H1 (cell line): ENCODE data around the gene WDSUB1. TPM values are rescaled to one million over a fixed set of nuclear protein-coding genes. Genes with fewer than 3 reads are reported as not detected.

Experiments
- BRCA1 ChIP-seq: IDR thresholded peaks from 2 replicates; pipeline ENCODE4 v1.6.1; 2012; ENCODE audit warnings: low read depth, low read length, improper control_type of control experiment
- CBX5 ChIP-seq: fragments of 300-800, 300-1000 bp; sonication (generic); IDR thresholded peaks from 2 replicates; pipeline ENCODE4 v1.7.1; 2016; ENCODE audit warnings: antibody characterized with exemption, low read length, low read depth
- CREB1 ChIP-seq: IDR thresholded peaks from 2 replicates; pipeline ENCODE4 v1.6.1; 2012; ENCODE audit warnings: inconsistent platforms
- CTBP2 ChIP-seq: IDR thresholded peaks from 2 replicates; pipeline ENCODE4 v1.7.0; 2011; ENCODE audit warnings: borderline replicate concordance, mild to moderate bottlenecking, moderate library complexity, mixed read lengths, low read length; ENCODE audit not compliant: insufficient read depth, insufficient read length
- HDAC2 ChIP-seq, 2 experiments: fragments of 300-600 bp in 1 of 2; sonication (generic) in 1 of 2; IDR thresholded peaks; 2 replicates each; pipeline ENCODE4 v1.6.1; 2011 to 2012; ENCODE audit warnings: low read depth in 2 of 2, low read length in 2 of 2, mild to moderate bottlenecking in 2 of 2, moderate library complexity in 2 of 2, borderline replicate concordance in 1 of 2, inconsistent platforms in 1 of 2
- JUN ChIP-seq: IDR thresholded peaks from 2 replicates; pipeline ENCODE4 v1.6.1; 2011; ENCODE audit warnings: low read depth, mild to moderate bottlenecking, improper control_type of control experiment, low read length
- KDM1A ChIP-seq: fragments of 200-600, 300-600 bp; sonication (generic); IDR thresholded peaks from 2 replicates; pipeline ENCODE4 v1.7.1; 2016; ENCODE audit warnings: mild to moderate bottlenecking, low read length, borderline replicate concordance
- NRF1 ChIP-seq: IDR thresholded peaks from 2 replicates; pipeline ENCODE4 v1.6.1; 2011; ENCODE audit warnings: mild to moderate bottlenecking, low read depth, low read length, improper control_type of control experiment
- PHF8 ChIP-seq: fragments of 200-600 bp; sonication (generic); conservative IDR thresholded peaks from 2 replicates; pipeline ENCODE4 v1.7.1; 2012; ENCODE audit warnings: low read depth, mild to moderate bottlenecking, inconsistent platforms, low read length, moderate library complexity
- POLR2AphosphoS5 ChIP-seq: IDR thresholded peaks from 2 replicates; pipeline ENCODE4 v1.6.1; 2011; ENCODE audit warnings: low read depth, low read length
- RAD21 ChIP-seq, 2 experiments: IDR thresholded peaks in 1 of 2; conservative IDR thresholded peaks in 1 of 2; 2 replicates each; pipeline ENCODE4 v1.6.1; 2011; ENCODE audit warnings: low read depth in 2 of 2, low read length in 2 of 2, improper control_type of control experiment in 1 of 2, inconsistent platforms in 1 of 2, mild to moderate bottlenecking in 1 of 2, moderate library complexity in 1 of 2
- RNF2 ChIP-seq: fragments of 200-900, 300-1000 bp; sonication (generic); IDR thresholded peaks from 2 replicates; pipeline ENCODE4 v1.7.1; 2016; ENCODE audit warnings: borderline replicate concordance, low read depth, mild to moderate bottlenecking, antibody characterized with exemption, low read length; ENCODE audit not compliant: poor library complexity, severe bottlenecking; ENCODE audit errors: missing control alignments
- SIRT6 ChIP-seq: IDR thresholded peaks from one replicate; pipeline ENCODE4 v1.7.1; 2012; ENCODE audit warnings: low read length, inconsistent platforms
- SUZ12 ChIP-seq: fragments of 200-600 bp; sonication (generic); IDR thresholded peaks from 2 replicates; pipeline ENCODE4 v1.6.1; 2012; ENCODE audit warnings: mild to moderate bottlenecking, inconsistent platforms, low read length, moderate library complexity, mixed read lengths
- TAF7 ChIP-seq: optimal IDR thresholded peaks from 2 replicates; pipeline ENCODE3; 2011; ENCODE audit warnings: low read depth, mild to moderate bottlenecking, inconsistent platforms, low read length, moderate library complexity, borderline replicate concordance
- polyA plus RNA-seq, 7 experiments: library from polyadenylated mRNA; depleted of rRNA in 3 of 7; stranded (reverse) in 5 of 7; unstranded in 2 of 7; fragments of >200 nt in 5 of 7; fragments of 200-250 nt in 2 of 7; gene quantifications; 1 replicate in 5 of 7; 2 replicates in 1 of 7; 4 replicates in 1 of 7; pipeline versions ENCODE4 v1.2.1 to v1.2.3, GENCODE V29; 2011 to 2013; ENCODE audit warnings: missing spikeins in 2 of 7, mixed read lengths in 2 of 7
- total RNA-seq: library from RNA; stranded (reverse); fragmentation: NEBNext Ultra II Directional; extraction: Animal tissue kit (Norgen Biotek cat#: 25700); gene quantifications from 2 replicates; pipeline ENCODE4 v1.2.1, GENCODE V29; 2021
- TF ChIP-seq, protein P1 (sequence below), 3 experiments: IDR thresholded peaks; 1 replicate in 2 of 3; 2 replicates in 1 of 3; pipeline versions ENCODE4 v1.5.1 to v1.6.1; 2011; ENCODE audit warnings: low read length in 3 of 3, mild to moderate bottlenecking in 3 of 3, inconsistent platforms in 2 of 3, low read depth in 1 of 3, moderate library complexity in 1 of 3; ENCODE audit not compliant: insufficient read depth in 1 of 3; ENCODE audit errors: control extremely low read depth in 1 of 3
- TF ChIP-seq, protein P2 (sequence below): IDR thresholded peaks from 2 replicates; pipeline ENCODE4 v1.6.1; 2012; ENCODE audit warnings: inconsistent platforms

WDSUB1 gene
- total and polyA plus RNA-seq, 2 of the 8 experiments (the other 6 are each of a cell fraction or from before 2014, with no cell fraction given): 5.5 to 8.0 TPM

DNA sequence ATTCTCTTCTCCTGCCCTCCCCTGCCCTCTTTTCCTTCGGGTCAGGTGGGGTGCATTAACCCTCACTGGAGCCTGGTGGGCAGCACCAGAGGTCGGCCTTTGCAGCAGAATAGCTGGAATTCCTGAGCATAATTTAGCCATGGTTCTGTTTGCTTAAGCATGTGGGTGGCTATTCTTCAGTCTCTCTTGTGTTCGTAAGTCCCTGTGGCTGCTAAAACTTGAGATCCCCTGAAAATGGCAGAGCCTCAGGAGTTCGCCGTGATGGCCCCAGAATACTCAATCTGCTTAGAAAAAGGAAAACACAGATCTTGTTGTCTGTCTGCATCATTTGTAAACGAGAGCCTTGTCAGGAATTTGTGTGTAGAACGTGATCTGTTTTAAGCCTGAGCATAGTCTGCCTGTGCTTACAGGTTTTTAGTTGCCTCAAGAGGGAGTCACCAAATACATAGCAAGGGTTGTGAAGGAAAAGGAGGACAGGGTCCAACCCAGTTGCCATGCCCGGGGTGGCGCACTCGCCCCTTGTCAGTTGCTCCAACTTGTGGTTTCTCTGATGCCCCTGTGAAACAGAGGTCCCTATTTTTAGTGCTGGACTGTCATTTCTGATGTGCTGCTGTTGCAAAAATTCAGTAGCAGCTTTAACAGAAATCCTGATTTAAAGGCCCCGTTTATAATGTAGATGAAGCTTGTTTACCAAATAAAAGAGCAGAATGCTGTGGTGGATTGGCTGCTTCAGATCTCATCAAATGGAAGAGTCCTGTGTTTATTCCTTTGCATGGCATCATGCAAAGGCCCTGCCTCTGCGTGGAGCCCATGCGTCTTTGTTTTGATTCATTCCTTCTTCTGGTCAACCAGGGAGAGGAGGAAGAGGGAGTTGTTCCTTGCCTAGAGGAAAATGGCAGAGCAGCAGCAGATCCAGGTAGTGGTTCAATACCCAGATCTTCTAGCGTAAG, 74.8 kb downstream of the WDSUB1 start (continued):
- TF ChIP-seq, protein P1, sequence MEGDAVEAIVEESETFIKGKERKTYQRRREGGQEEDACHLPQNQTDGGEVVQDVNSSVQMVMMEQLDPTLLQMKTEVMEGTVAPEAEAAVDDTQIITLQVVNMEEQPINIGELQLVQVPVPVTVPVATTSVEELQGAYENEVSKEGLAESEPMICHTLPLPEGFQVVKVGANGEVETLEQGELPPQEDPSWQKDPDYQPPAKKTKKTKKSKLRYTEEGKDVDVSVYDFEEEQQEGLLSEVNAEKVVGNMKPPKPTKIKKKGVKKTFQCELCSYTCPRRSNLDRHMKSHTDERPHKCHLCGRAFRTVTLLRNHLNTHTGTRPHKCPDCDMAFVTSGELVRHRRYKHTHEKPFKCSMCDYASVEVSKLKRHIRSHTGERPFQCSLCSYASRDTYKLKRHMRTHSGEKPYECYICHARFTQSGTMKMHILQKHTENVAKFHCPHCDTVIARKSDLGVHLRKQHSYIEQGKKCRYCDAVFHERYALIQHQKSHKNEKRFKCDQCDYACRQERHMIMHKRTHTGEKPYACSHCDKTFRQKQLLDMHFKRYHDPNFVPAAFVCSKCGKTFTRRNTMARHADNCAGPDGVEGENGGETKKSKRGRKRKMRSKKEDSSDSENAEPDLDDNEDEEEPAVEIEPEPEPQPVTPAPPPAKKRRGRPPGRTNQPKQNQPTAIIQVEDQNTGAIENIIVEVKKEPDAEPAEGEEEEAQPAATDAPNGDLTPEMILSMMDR (IDR thresholded peaks at IDR 0.05; ENCODE audit: control extremely low read depth in 1 of 3, insufficient read depth in 1 of 3, low read depth in 1 of 3, low read length in 3 of 3): peak in 1 of 3 experiments; percentile 32; a peak in 1 of 4 replicates
- TF ChIP-seq CBX5 (no peak), CREB1 (no peak), SIRT6 (no peak), JUN (no peak), KDM1A (no peak), BRCA1 (no peak), POLR2AphosphoS5 (peak; percentile 41; the same call in 1 of the 2 replicates), RAD21 (IDR thresholded peaks at IDR 0.05 in 1 of 2, conservative IDR thresholded peaks at IDR 0.05 in 1 of 2; ENCODE audit: low read depth in 2 of 2, low read length in 2 of 2) (peak in 1 of 2 experiments; percentile 10; a peak in 1 of 4 replicates), RNF2 (no peak), TAF7 (no peak), NRF1 (no peak), HDAC2 (IDR thresholded peaks at IDR 0.05; ENCODE audit: borderline replicate concordance in 1 of 2, low read depth in 2 of 2, low read length in 2 of 2) (peak; percentile 67 to 86; a peak in 2 of 4 replicates), PHF8 (no peak), CTBP2 (no peak), SUZ12 (no peak)
- TF ChIP-seq, protein P2, sequence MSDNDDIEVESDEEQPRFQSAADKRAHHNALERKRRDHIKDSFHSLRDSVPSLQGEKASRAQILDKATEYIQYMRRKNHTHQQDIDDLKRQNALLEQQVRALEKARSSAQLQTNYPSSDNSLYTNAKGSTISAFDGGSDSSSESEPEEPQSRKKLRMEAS: peak; percentile 57
